ENCODE data around the gene ETFA.

Gene ETFA

DNA sequence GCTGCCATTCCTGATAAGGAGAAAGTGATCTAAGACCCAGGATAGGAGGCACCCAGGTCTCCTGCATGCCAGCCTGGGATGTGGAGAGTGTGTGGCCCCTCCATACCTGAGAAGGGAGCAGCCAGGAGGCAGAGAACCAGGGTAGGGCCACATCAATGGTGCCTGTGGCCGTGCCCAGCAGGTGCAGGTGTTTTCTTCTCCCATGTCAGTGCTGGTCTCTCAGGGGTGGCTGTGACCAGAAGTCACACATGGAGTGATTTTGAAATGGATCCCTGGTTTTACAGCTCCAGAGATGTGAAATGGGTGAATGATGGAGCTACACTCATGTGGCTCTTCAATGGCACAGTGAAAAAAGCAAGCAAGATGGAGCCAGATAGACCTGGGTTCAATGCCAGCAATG, 22.0 kb upstream of the ETFA start:
- H3K4me1 ChIP-seq (ENCODE audit: insufficient read depth, low read length), result no peaks in the 10 kb centered on the region; the same call in 1 of the 2 replicates
- no peaks in the 10 kb centered on the region; the same call in 1 of the 2 replicates for H3K9me3 ChIP-seq (ENCODE audit: insufficient read depth, low read depth, low read length)
- no peak overlapping the region for H3K9ac ChIP-seq (ENCODE audit: low read depth, low read length)
- no peak overlapping the region for H3K27ac ChIP-seq (ENCODE audit: low read length)
- peaks cover 69% of the 10 kb centered on the region for H3K27me3 ChIP-seq (ENCODE audit: insufficient read depth, low read length)
- no peak overlapping the region for H3K4me3 ChIP-seq (ENCODE audit: low read length)
- H3K36me3 ChIP-seq (ENCODE audit: insufficient read depth, low read depth, low read length), result no peaks in the 10 kb centered on the region

GRCh38 chr15:76332796-76333195, 21.5 kb upstream of the ETFA start:
- Histone ChIP-seq H3K27me3 (ENCODE audit: insufficient read depth, low read length) (peaks cover 64% of the 10 kb centered on the region), H3K9ac (ENCODE audit: low read depth, low read length) (no peak overlapping the region), H3K4me3 (ENCODE audit: low read length) (no peak overlapping the region), H3K36me3 (ENCODE audit: insufficient read depth, low read depth, low read length) (no peaks in the 10 kb centered on the region), H3K4me1 (ENCODE audit: insufficient read depth, low read length) (no peaks in the 10 kb centered on the region; the same call in 1 of the 2 replicates), H3K27ac (ENCODE audit: low read length) (no peak overlapping the region), H3K9me3 (ENCODE audit: insufficient read depth, low read depth, low read length) (no peaks in the 10 kb centered on the region; the same call in 1 of the 2 replicates)

DNA sequence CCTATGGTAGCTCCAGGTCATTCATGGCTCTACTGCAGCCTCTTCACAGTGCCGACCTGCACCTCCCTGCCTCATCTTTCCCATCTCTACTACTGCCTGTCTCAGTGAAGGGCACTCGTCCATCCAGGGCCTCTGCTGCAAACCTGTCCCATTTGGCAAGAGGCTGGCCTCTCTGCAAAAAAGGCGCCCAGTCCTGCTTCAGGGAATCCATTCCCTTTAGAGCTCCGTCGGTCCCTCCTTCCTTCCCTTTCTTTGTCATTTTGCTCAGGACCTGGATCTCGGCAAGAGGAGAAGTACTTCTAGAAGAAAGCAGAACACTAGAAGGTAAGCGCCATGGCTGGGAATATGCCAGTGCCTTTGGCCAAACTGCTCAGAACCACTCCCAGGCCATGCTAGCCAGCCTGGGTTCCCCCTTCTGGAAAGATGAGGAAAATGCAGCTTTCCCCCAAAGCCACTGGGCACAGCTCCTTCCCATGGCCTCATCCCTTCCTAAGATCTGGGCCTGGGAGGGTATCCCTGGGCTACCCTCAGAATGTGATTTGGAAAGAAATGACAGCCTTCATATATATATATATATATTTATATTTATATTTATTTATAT, 18.9 kb upstream of the ETFA start:
- Histone ChIP-seq H3K36me3 (ENCODE audit: insufficient read depth, low read depth, low read length) (no peaks in the 10 kb centered on the region), H3K27me3 (ENCODE audit: insufficient read depth, low read length) (peaks cover 38% of the 10 kb centered on the region), H3K9me3 (ENCODE audit: insufficient read depth, low read depth, low read length) (no peaks in the 10 kb centered on the region)

GRCh38 chr15:76328958-76329357, 17.7 kb upstream of the ETFA start:
- Histone ChIP-seq H3K4me1 (ENCODE audit: insufficient read depth, low read length) (no peaks in the 10 kb centered on the region), H3K27ac (ENCODE audit: low read length) (no peak overlapping the region), H3K9ac (ENCODE audit: low read depth, low read length) (no peak overlapping the region), H3K4me3 (ENCODE audit: low read length) (no peak overlapping the region), H3K36me3 (ENCODE audit: insufficient read depth, low read depth, low read length) (no peaks in the 10 kb centered on the region), H3K9me3 (ENCODE audit: insufficient read depth, low read depth, low read length) (no peaks in the 10 kb centered on the region), H3K27me3 (ENCODE audit: insufficient read depth, low read length) (peaks cover 32% of the 10 kb centered on the region)

More for the DNA sequence above, 18.9 kb upstream of the ETFA start:
- Histone ChIP-seq H3K4me3 (ENCODE audit: low read length) (no peak overlapping the region), H3K27ac (ENCODE audit: low read length) (no peak overlapping the region), H3K4me1 (ENCODE audit: insufficient read depth, low read length) (no peaks in the 10 kb centered on the region; the same call in 1 of the 2 replicates), H3K9ac (ENCODE audit: low read depth, low read length) (no peak overlapping the region)

- peaks cover 24% of the 10 kb centered on the region for H3K27me3 ChIP-seq (ENCODE audit: insufficient read depth, low read length)
- no peaks in the 10 kb centered on the region for H3K4me1 ChIP-seq (ENCODE audit: insufficient read depth, low read length)
- no peak overlapping the region for H3K27ac ChIP-seq (ENCODE audit: low read length)
- no peak overlapping the region for H3K4me3 ChIP-seq (ENCODE audit: low read length)
- H3K9me3 ChIP-seq (ENCODE audit: insufficient read depth, low read depth, low read length), result no peaks in the 10 kb centered on the region
- H3K9ac ChIP-seq (ENCODE audit: low read depth, low read length), result no peak overlapping the region
- H3K36me3 ChIP-seq (ENCODE audit: insufficient read depth, low read depth, low read length), result no peaks in the 10 kb centered on the region
Observed at GRCh38 chr15:76328106-76328696, 16.9 kb upstream of the ETFA start.

GRCh38 chr15:76327191-76328105, 16.2 kb upstream of the ETFA start:
- Histone ChIP-seq H3K4me3 (ENCODE audit: low read length) (no peak overlapping the region), H3K27ac (ENCODE audit: low read length) (no peak overlapping the region), H3K27me3 (ENCODE audit: insufficient read depth, low read length) (peaks cover 17% of the 10 kb centered on the region)

DNA sequence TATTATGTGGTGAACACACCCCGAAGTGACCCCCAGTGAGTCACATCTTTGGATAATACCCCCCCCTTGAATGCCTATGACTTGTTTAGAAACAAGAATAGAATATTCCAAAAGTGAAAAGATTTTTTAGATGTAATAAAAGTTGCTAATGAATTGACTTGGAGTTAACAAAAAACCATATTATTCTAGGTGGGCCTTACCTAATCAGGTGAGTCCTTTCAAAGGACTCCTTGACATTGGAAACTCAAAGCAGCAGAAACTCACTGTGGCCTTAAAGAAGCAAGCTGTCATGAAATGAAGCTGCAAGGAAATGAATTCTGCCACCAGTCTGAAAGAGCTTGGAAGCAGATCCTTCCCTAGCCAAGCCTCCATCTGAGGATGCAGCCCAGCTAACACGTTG, 14.4 kb upstream of the ETFA start:
- H3K4me3 ChIP-seq (ENCODE audit: low read length), result no peak overlapping the region
- H3K9ac ChIP-seq (ENCODE audit: low read depth, low read length), result no peak overlapping the region
- H3K27me3 ChIP-seq (ENCODE audit: insufficient read depth, low read length), result peaks cover 15% of the 10 kb centered on the region; the same call in 1 of the 2 replicates
- no peak overlapping the region for H3K27ac ChIP-seq (ENCODE audit: low read length)
- no peaks in the 10 kb centered on the region for H3K9me3 ChIP-seq (ENCODE audit: insufficient read depth, low read depth, low read length)
- H3K4me1 ChIP-seq (ENCODE audit: insufficient read depth, low read length), result no peaks in the 10 kb centered on the region
- no peaks in the 10 kb centered on the region for H3K36me3 ChIP-seq (ENCODE audit: insufficient read depth, low read depth, low read length)

More at GRCh38 chr15:76327191-76328105, 16.2 kb upstream of the ETFA start:
- H3K9ac ChIP-seq (ENCODE audit: low read depth, low read length), result no peak overlapping the region
- no peaks in the 10 kb centered on the region for H3K4me1 ChIP-seq (ENCODE audit: insufficient read depth, low read length)
- H3K36me3 ChIP-seq (ENCODE audit: insufficient read depth, low read depth, low read length), result no peaks in the 10 kb centered on the region
- no peaks in the 10 kb centered on the region for H3K9me3 ChIP-seq (ENCODE audit: insufficient read depth, low read depth, low read length)

- H3K27me3 ChIP-seq (ENCODE audit: insufficient read depth, low read length), result peaks cover 8% of the 10 kb centered on the region; the same call in 1 of the 2 replicates
- H3K4me3 ChIP-seq (ENCODE audit: low read length), result no peak overlapping the region
- no peak overlapping the region for H3K9ac ChIP-seq (ENCODE audit: low read depth, low read length)
- H3K4me1 ChIP-seq (ENCODE audit: insufficient read depth, low read length), result no peaks in the 10 kb centered on the region
- H3K9me3 ChIP-seq (ENCODE audit: insufficient read depth, low read depth, low read length), result no peaks in the 10 kb centered on the region
- no peak overlapping the region for H3K27ac ChIP-seq (ENCODE audit: low read length)
- no peaks in the 10 kb centered on the region for H3K36me3 ChIP-seq (ENCODE audit: insufficient read depth, low read depth, low read length)
Observed at GRCh38 chr15:76324066-76324465, 12.8 kb upstream of the ETFA start.

DNA sequence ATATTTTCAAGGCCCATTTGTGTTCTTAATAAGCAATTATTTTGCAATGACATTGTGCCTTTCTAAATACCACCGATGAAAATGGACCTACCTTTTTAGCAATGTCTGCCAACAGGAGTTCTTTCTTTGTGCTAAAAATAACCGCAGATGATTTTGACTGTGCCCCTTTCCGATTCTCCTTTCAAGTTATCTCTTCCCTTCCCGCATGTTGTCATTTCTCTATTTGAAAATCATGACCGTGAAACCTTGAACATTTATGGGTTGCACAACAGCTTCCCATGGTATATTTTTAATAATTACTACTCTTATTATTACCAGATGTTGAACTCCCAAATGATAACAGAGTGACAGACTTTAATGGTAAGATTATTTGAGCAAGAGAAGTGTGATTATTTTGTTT, 10.3 kb upstream of the ETFA start:
- Histone ChIP-seq H3K27ac (ENCODE audit: low read length) (no peak overlapping the region), H3K36me3 (ENCODE audit: insufficient read depth, low read depth, low read length) (no peaks in the 10 kb centered on the region), H3K9me3 (ENCODE audit: insufficient read depth, low read depth, low read length) (no peaks in the 10 kb centered on the region), H3K9ac (ENCODE audit: low read depth, low read length) (no peak overlapping the region), H3K27me3 (ENCODE audit: insufficient read depth, low read length) (0 out of 2 replicates have a peak, but pooled peaks cover 6% of the 10 kb centered on the region), H3K4me1 (ENCODE audit: insufficient read depth, low read length) (no peaks in the 10 kb centered on the region), H3K4me3 (ENCODE audit: low read length) (no peak overlapping the region)

DNA sequence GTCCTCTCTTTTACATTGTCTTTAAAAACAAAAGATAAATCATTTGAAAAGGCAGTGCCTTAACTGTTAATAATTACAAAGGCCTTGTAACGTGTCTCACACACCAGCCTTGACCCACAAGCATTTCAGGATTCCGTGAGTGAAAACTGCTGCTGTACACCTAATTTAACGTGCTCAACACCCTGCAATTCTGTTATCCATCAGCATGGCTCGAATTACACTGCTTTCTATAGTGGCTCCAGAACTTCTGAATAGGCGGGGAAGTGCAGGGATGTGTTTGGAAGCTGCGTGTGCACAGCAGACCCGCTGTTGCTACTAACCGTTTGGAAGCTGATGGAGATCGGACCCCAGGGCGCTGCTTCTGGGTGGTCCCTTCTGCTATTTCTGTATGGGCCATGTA, 9.9 kb upstream of the ETFA start:
- Histone ChIP-seq H3K9me3 (ENCODE audit: insufficient read depth, low read depth, low read length) (no peaks in the 10 kb centered on the region), H3K27me3 (ENCODE audit: insufficient read depth, low read length) (0 out of 2 replicates have a peak, but pooled peaks cover 6% of the 10 kb centered on the region), H3K4me1 (ENCODE audit: insufficient read depth, low read length) (no peaks in the 10 kb centered on the region), H3K36me3 (ENCODE audit: insufficient read depth, low read depth, low read length) (no peaks in the 10 kb centered on the region), H3K9ac (ENCODE audit: low read depth, low read length) (no peak overlapping the region), H3K27ac (ENCODE audit: low read length) (no peak overlapping the region), H3K4me3 (ENCODE audit: low read length) (no peak overlapping the region)

DNA sequence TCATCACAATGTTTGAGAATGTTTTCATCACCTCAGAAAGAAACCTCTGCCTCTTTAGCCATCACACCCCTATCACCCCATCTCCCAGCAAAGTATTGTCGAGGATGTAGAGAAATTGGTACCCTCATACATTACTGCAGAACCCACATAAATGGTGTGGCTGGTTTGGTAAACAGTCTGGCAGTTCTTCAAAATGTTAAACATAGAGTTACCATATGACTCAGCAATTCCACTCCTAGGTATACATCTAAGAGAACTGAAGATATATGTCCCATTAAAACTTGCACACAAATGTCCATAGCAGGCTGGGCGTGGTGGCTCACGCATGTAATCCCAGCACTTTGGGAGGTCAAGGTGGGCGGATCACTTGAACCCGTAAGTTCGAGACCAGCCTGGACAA, 8.7 kb upstream of the ETFA start:
- Histone ChIP-seq H3K4me1 (ENCODE audit: insufficient read depth, low read length) (no peaks in the 10 kb centered on the region), H3K27ac (ENCODE audit: low read length) (no peak overlapping the region), H3K9ac (ENCODE audit: low read depth, low read length) (no peak overlapping the region), H3K4me3 (ENCODE audit: low read length) (no peak overlapping the region), H3K27me3 (ENCODE audit: insufficient read depth, low read length) (0 out of 2 replicates have a peak, but pooled peaks cover 4% of the 10 kb centered on the region), H3K36me3 (ENCODE audit: insufficient read depth, low read depth, low read length) (no peaks in the 10 kb centered on the region), H3K9me3 (ENCODE audit: insufficient read depth, low read depth, low read length) (no peaks in the 10 kb centered on the region)
